BE2C (cell line): ENCODE measurements around the gene SPTBN1.

Source experiments
- DNase-seq: peaks from one replicate; pipeline ENCODE4 v3.0.0-alpha.2; 2020
- H3K27me3 ChIP-seq: fragments of 250-450 bp; sonication (Bioruptor Pico); 2 replicates; pipeline ENCODE4 v1.5.1; 2020; ENCODE audit warnings: mild to moderate bottlenecking
- H3K36me3 ChIP-seq: fragments of 250-450 bp; sonication (Bioruptor Pico); 2 replicates; pipeline ENCODE4 v1.5.1; 2020; ENCODE audit warnings: mild to moderate bottlenecking
- H3K4me1 ChIP-seq: fragments of 250-450 bp; sonication (Bioruptor Pico); 2 replicates; pipeline ENCODE4 v1.5.1; 2020
- H3K4me3 ChIP-seq: 2 replicates; pipeline ENCODE4 v1.5.1; 2011; ENCODE audit warnings: low read depth, low read length
- H3K9me3 ChIP-seq: fragments of 250-450 bp; sonication (Bioruptor Pico); 2 replicates; pipeline ENCODE4 v1.5.1; 2020
- TF ChIP-seq, protein P1 (sequence below): IDR thresholded peaks from 2 replicates; pipeline ENCODE4 v1.5.1; 2012; ENCODE audit warnings: mild to moderate bottlenecking, low read depth, low read length

SPTBN1 gene

DNA sequence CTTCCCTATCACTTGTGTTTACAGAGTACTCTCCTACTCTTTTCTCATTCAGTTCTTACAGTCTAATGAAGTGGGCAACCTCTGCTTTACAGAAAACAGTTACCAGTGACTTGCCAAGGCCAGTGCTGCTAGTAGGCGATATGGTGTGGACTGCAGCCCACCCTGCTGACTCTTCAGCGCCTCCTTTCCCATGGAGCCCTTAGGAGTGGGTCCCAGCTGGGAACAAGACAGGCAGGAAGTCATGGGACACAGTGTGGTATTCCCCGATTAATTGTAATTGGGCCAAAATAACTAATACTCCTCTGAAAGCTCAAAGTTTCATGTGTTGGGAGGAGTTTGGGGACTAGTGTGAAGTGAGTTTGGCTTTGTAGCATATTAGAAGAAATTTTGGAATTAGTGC, 147.2 kb downstream of the SPTBN1 start:
- Histone ChIP-seq H3K4me1 (peaks cover 5% of the 10 kb centered on the region; the same call in 1 of the 2 replicates), H3K4me3 (no peak overlapping the region), H3K9me3 (no peaks in the 10 kb centered on the region), H3K36me3 (peaks cover 8% of the 10 kb centered on the region), H3K27me3 (no peaks in the 10 kb centered on the region)
- TF ChIP-seq, protein P1, sequence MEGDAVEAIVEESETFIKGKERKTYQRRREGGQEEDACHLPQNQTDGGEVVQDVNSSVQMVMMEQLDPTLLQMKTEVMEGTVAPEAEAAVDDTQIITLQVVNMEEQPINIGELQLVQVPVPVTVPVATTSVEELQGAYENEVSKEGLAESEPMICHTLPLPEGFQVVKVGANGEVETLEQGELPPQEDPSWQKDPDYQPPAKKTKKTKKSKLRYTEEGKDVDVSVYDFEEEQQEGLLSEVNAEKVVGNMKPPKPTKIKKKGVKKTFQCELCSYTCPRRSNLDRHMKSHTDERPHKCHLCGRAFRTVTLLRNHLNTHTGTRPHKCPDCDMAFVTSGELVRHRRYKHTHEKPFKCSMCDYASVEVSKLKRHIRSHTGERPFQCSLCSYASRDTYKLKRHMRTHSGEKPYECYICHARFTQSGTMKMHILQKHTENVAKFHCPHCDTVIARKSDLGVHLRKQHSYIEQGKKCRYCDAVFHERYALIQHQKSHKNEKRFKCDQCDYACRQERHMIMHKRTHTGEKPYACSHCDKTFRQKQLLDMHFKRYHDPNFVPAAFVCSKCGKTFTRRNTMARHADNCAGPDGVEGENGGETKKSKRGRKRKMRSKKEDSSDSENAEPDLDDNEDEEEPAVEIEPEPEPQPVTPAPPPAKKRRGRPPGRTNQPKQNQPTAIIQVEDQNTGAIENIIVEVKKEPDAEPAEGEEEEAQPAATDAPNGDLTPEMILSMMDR = no peak
- DNase-seq = no peak

DNA sequence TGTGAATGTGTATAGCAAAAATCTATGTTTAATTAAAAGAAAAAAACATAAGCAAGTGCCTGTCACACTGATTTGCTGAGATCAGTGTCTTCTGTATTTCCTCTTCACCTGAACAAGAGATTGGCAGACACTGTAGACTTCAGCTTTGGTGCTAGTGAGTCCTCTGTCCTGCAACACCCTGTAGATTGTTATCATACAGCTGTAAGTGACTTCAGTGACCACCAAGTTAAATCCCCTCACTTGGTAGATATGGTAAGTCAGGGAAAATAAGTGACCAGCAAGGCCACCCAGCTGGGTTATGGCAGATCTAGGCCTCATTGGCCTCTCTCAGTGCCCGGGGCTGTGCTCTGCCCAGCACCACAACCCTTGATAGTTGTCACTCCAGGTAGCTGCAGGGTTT, 147.7 kb downstream of the SPTBN1 start:
- Histone ChIP-seq H3K27me3 (no peaks in the 10 kb centered on the region), H3K36me3 (peaks cover 8% of the 10 kb centered on the region), H3K9me3 (no peaks in the 10 kb centered on the region), H3K4me3 (no peak overlapping the region), H3K4me1 (peaks cover 5% of the 10 kb centered on the region; the same call in 1 of the 2 replicates)
- TF ChIP-seq, protein P1 = no peak
- DNase-seq = no peak

DNA sequence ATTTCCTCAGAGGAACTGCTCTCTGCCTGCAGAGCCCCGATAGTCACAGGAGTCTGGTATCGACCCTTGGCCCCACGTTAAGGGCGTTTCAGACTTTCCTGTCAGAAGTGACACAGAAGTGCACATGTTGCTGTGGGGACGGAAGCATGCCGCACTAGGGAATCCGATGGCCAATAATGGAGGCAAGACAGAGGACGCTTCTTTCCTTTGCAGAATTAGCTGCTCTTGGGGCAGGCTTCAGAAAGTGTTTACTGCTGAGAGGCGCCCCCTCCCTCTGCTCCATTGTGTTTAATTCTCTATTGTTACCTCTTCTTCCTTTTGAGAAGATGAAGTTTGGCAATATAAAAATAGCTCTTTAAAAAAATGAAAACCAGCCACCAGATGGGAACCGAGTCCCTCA, 148.7 kb downstream of the SPTBN1 start:
- H3K9me3 ChIP-seq = no peaks in the 10 kb centered on the region
- peaks cover 5% of the 10 kb centered on the region; the same call in 1 of the 2 replicates for H3K4me1 ChIP-seq
- no peak overlapping the region for H3K4me3 ChIP-seq
- H3K27me3 ChIP-seq = no peaks in the 10 kb centered on the region
- TF ChIP-seq, protein P1 = no peak
- H3K36me3 ChIP-seq = 0 out of 2 replicates have a peak, but pooled peaks cover 5% of the 10 kb centered on the region
- DNase-seq = no peak

DNA sequence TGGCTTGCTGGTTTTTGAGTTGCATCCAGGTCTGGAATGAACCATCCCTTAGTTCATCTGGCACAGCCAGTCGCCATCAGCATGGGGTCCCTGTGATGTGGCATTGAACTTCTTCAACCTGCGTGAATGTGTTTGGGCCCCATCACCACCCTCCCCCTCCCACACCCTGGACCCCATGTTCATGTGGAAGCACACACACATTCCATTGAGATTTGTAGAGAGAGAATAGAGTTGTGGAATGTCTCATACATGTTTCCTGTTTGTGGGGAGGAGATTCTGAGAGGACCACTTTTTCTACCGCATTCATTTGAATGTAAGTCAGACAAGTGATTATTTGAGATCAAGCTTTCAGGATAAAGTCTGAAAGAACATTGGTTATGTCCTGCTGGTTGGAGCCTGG, 149.7 kb downstream of the SPTBN1 start:
- peaks cover 5% of the 10 kb centered on the region; the same call in 1 of the 2 replicates for H3K4me1 ChIP-seq

DNA sequence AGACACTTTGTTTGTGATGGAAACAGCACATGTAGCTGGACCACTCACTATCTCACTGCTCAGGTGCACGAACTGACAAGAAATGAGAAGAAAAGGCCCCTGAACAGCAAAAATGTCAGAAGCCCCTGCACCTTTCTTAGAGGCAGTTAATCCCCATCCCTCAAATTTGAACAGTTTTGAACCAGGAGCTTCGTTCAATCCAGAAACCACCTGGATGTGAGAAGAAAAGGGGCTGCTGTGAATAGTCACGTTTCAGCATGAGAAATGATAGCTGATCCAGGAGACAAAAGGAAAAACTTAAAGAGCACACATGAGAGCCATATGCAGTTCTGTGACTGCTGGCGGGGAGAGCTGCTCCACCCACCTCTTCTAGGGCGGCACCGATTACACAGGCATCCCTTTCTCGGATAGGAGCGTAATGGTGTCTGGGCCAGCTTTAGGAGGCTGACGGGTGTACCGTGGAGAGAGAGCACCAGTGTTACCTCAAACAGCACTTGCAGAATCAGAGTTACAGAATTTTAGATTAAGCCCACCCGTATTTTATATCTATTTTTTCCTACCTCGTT, 150.3 kb downstream of the SPTBN1 start:
- Histone ChIP-seq H3K4me1 (peaks cover 4% of the 10 kb centered on the region; the same call in 1 of the 2 replicates), H3K36me3 (no peaks in the 10 kb centered on the region), H3K27me3 (no peaks in the 10 kb centered on the region), H3K4me3 (no peak overlapping the region), H3K9me3 (no peaks in the 10 kb centered on the region)
- TF ChIP-seq, protein P1 = no peak
- no peak for DNase-seq

More for the DNA sequence above, 149.7 kb downstream of the SPTBN1 start:
- DNase-seq = no peak
- Histone ChIP-seq H3K36me3 (no peaks in the 10 kb centered on the region), H3K4me3 (no peak overlapping the region), H3K27me3 (no peaks in the 10 kb centered on the region), H3K9me3 (no peaks in the 10 kb centered on the region)
- TF ChIP-seq, protein P1 = no peak

DNA sequence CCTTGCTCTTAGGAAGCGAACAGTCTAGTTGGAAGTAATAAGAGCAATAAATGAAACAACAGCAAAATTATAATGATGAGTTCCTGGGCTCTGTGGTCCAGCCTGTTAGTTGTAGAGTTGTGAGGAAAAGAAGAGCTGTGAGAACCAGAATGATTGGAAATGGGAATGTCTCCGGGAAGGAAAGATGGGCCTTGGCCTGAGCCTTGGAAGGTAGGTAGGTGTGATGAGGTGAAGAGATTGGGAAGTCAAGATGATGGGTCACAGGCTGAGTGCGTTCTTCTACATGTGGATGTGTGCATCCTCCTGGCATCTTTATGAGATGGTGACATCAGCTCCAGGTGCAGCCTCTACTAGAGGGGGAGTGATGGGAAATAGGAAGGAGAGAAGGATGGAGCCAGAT, 152.1 kb downstream of the SPTBN1 start:
- Histone ChIP-seq H3K4me3 (no peak overlapping the region), H3K36me3 (peaks cover 3% of the 10 kb centered on the region; the same call in 1 of the 2 replicates), H3K4me1 (no peaks in the 10 kb centered on the region), H3K9me3 (no peaks in the 10 kb centered on the region), H3K27me3 (no peaks in the 10 kb centered on the region)
- no peak for DNase-seq
- TF ChIP-seq, protein P1 = no peak
